Renal cortex interstitium (tissue), 11 donors: Measurements from ENCODE around the gene RPS6KA3. TPM values are rescaled to one million over a fixed set of nuclear protein-coding genes. Genes with fewer than 3 reads are reported as not detected.
"Not testable (repeated sequence)": the region's sequence is repeated elsewhere in the genome, so short reads cannot be mapped to it uniquely, and the experiment has no call there.

Source experiments
- DNase-seq, 11 donors: peaks; one replicate each; pipeline ENCODE4 v3.0.0-alpha.2; 2013; ENCODE audit warnings: low read depth in 9 of 11, low spot score in 4 of 11; ENCODE audit errors: extremely low read depth in 1 of 11
- polyA plus RNA-seq, 3 donors: library from polyadenylated mRNA; unstranded; fragments of 120-200 nt; gene quantifications; one replicate each; pipeline ENCODE4 v1.2.1, GENCODE V29; 2013; ENCODE audit not compliant: insufficient read length in 3 of 3

RPS6KA3 gene
- polyA plus RNA-seq, 3 donors, result 25.7 to 33.9 (median 31.2) TPM

GRCh38 chrX:20181598-20182329 is 84.9 kb downstream of the RPS6KA3 start:
- DNase-seq, result no peak

GRCh38 chrX:20177093-20177492 is 89.6 kb downstream of the RPS6KA3 start:
- DNase-seq, result no peak

- no peak for DNase-seq
These were observed 92.9 kb downstream of the RPS6KA3 start for GRCh38 chrX:20173856-20174255.

GRCh38 chrX:20173313-20173712 is 93.4 kb downstream of the RPS6KA3 start:
- no peak for DNase-seq

- DNase-seq, result no peak
These were observed 94.8 kb downstream of the RPS6KA3 start for GRCh38 chrX:20171887-20172286.

- DNase-seq, result not testable (repeated sequence)
These were observed 104.2 kb downstream of the RPS6KA3 start for GRCh38 chrX:20162516-20162915.

GRCh38 chrX:20159797-20160385 is 106.8 kb downstream of the RPS6KA3 start:
- DNase-seq, result no peak

- DNase-seq, result no peak
These were observed 115.0 kb downstream of the RPS6KA3 start for GRCh38 chrX:20151689-20152088.

- no peak for DNase-seq
These were observed 117.4 kb downstream of the RPS6KA3 start for GRCh38 chrX:20149326-20149725.

- no peak for DNase-seq
These were observed 119.1 kb downstream of the RPS6KA3 start for GRCh38 chrX:20147561-20147960.

GRCh38 chrX:20144491-20144890 is 122.2 kb downstream of the RPS6KA3 start:
- no peak for DNase-seq

GRCh38 chrX:20143561-20143960 is 123.1 kb downstream of the RPS6KA3 start:
- no peak for DNase-seq

- DNase-seq, result no peak
These were observed 123.6 kb downstream of the RPS6KA3 start for GRCh38 chrX:20143111-20143510.

- DNase-seq, result peak; percentile 83 to 99 (median 94)
These were observed 125.2 kb downstream of the RPS6KA3 start, which contains the start of gene EIF1AX for GRCh38 chrX:20141281-20142220. Gene EIF1AX, minus strand, starts transcription at chrX:20141838. Its CDS starts 198 bp downstream, at chrX:20141640.

GRCh38 chrX:20140420-20140819 is 126.3 kb downstream of the RPS6KA3 start:
- no peak for DNase-seq

GRCh38 chrX:20139966-20140365 is 126.7 kb downstream of the RPS6KA3 start:
- DNase-seq, result no peak

- no peak for DNase-seq
These were observed 130.8 kb downstream of the RPS6KA3 start for GRCh38 chrX:20135944-20136343.

- no peak for DNase-seq
These were observed 134.0 kb downstream of the RPS6KA3 start for GRCh38 chrX:20132666-20133065.

- DNase-seq, result no peak
These were observed 136.4 kb downstream of the RPS6KA3 start for GRCh38 chrX:20130357-20130756.

GRCh38 chrX:20129547-20129946 is 137.2 kb downstream of the RPS6KA3 start:
- DNase-seq, result no peak
